HepG2 (cell line): ENCODE data around the gene LLGL2.

Experiments used
- ATF7-NPFF ChIP-seq: sonication (generic); formaldehyde crosslinking; IDR thresholded peaks from 2 replicates; pipeline ENCODE4 v1.8.1; 2023; ENCODE audit warnings: mild to moderate bottlenecking, low read depth, missing genetic modification reagents, moderate library complexity
- EZH2 ChIP-seq: conservative IDR thresholded peaks from 2 replicates; pipeline ENCODE4 v1.6.1; 2012; ENCODE audit warnings: mild to moderate bottlenecking, low read depth, low read length, moderate library complexity
- TF ChIP-seq, protein P1 (sequence below): sonication (generic); formaldehyde crosslinking; IDR thresholded peaks from 2 replicates; pipeline ENCODE4 v1.4.0; 2020; ENCODE audit warnings: missing genetic modification reagents, mild to moderate bottlenecking, borderline replicate concordance
- TF ChIP-seq, protein P2 (sequence below): sonication (generic); formaldehyde crosslinking; IDR thresholded peaks from 2 replicates; pipeline ENCODE4 v1.5.0; 2020; ENCODE audit warnings: mild to moderate bottlenecking, missing genetic modification reagents, borderline replicate concordance

DNA sequence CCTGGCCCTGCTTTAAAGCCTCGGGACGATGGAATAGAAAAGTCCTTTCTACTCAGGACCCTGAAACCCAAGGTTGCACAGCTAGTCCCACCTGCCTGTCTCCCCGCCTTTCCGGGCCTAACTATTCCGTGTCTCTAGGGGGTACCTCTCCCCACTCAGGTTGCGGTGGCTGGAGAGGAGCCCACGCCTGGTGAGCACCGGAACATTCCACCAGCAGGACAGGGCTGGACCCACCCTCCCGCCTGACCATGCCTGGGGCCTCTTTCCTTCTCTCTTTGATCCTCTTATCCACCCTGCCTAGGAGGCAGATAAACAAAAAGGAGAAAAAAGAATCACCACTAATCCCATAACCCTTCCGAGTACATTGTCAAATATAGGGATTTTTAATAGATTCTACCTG, 10.9 kb downstream of the LLGL2 start:
- TF ChIP-seq ATF7-NPFF (no peak), EZH2 (no peak)
- TF ChIP-seq, protein P1, sequence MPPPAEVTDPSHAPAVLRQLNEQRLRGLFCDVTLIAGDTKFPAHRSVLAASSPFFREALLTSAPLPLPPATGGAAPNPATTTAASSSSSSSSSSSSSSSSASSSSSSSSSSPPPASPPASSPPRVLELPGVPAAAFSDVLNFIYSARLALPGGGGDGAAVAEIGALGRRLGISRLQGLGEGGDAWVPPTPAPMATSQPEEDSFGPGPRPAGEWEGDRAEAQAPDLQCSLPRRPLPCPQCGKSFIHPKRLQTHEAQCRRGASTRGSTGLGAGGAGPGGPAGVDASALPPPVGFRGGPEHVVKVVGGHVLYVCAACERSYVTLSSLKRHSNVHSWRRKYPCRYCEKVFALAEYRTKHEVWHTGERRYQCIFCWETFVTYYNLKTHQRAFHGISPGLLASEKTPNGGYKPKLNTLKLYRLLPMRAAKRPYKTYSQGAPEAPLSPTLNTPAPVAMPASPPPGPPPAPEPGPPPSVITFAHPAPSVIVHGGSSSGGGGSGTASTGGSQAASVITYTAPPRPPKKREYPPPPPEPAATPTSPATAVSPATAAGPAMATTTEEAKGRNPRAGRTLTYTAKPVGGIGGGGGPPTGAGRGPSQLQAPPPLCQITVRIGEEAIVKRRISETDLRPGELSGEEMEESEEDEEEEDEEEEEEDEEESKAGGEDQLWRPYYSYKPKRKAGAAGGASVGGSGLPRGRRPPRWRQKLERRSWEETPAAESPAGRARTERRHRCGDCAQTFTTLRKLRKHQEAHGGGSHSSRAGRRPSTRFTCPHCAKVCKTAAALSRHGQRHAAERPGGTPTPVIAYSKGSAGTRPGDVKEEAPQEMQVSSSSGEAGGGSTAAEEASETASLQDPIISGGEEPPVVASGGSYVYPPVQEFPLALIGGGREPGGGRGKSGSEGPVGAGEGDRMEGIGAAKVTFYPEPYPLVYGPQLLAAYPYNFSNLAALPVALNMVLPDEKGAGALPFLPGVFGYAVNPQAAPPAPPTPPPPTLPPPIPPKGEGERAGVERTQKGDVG (CRISPR knock-in tag), result no peak
- TF ChIP-seq, protein P2, sequence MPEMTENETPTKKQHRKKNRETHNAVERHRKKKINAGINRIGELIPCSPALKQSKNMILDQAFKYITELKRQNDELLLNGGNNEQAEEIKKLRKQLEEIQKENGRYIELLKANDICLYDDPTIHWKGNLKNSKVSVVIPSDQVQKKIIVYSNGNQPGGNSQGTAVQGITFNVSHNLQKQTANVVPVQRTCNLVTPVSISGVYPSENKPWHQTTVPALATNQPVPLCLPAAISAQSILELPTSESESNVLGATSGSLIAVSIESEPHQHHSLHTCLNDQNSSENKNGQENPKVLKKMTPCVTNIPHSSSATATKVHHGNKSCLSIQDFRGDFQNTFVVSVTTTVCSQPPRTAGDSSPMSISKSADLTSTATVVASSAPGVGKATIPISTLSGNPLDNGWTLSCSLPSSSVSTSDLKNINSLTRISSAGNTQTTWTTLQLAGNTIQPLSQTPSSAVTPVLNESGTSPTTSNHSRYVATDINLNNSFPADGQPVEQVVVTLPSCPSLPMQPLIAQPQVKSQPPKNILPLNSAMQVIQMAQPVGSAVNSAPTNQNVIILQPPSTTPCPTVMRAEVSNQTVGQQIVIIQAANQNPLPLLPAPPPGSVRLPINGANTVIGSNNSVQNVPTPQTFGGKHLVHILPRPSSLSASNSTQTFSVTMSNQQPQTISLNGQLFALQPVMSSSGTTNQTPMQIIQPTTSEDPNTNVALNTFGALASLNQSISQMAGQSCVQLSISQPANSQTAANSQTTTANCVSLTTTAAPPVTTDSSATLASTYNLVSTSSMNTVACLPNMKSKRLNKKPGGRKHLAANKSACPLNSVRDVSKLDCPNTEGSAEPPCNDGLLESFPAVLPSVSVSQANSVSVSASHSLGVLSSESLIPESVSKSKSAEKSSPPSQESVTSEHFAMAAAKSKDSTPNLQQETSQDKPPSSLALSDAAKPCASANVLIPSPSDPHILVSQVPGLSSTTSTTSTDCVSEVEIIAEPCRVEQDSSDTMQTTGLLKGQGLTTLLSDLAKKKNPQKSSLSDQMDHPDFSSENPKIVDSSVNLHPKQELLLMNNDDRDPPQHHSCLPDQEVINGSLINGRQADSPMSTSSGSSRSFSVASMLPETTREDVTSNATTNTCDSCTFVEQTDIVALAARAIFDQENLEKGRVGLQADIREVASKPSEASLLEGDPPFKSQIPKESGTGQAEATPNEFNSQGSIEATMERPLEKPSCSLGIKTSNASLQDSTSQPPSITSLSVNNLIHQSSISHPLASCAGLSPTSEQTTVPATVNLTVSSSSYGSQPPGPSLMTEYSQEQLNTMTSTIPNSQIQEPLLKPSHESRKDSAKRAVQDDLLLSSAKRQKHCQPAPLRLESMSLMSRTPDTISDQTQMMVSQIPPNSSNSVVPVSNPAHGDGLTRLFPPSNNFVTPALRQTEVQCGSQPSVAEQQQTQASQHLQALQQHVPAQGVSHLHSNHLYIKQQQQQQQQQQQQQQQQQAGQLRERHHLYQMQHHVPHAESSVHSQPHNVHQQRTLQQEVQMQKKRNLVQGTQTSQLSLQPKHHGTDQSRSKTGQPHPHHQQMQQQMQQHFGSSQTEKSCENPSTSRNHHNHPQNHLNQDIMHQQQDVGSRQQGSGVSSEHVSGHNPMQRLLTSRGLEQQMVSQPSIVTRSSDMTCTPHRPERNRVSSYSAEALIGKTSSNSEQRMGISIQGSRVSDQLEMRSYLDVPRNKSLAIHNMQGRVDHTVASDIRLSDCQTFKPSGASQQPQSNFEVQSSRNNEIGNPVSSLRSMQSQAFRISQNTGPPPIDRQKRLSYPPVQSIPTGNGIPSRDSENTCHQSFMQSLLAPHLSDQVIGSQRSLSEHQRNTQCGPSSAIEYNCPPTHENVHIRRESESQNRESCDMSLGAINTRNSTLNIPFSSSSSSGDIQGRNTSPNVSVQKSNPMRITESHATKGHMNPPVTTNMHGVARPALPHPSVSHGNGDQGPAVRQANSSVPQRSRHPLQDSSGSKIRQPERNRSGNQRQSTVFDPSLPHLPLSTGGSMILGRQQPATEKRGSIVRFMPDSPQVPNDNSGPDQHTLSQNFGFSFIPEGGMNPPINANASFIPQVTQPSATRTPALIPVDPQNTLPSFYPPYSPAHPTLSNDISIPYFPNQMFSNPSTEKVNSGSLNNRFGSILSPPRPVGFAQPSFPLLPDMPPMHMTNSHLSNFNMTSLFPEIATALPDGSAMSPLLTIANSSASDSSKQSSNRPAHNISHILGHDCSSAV (CRISPR knock-in tag), result no peak
